T-helper 2 cell (primary cell): Measurements from ENCODE around the gene SGPP1.
"Not testable (repeated sequence)": the region's sequence is repeated elsewhere in the genome, so short reads cannot be mapped to it uniquely, and the experiment has no call there.

Experiments used
- DNase-seq, 5 experiments: peaks; one replicate each; pipeline versions ENCODE4 v3.0.0 to v3.0.0-alpha.2; 2012 to 2022

Gene SGPP1

DNA sequence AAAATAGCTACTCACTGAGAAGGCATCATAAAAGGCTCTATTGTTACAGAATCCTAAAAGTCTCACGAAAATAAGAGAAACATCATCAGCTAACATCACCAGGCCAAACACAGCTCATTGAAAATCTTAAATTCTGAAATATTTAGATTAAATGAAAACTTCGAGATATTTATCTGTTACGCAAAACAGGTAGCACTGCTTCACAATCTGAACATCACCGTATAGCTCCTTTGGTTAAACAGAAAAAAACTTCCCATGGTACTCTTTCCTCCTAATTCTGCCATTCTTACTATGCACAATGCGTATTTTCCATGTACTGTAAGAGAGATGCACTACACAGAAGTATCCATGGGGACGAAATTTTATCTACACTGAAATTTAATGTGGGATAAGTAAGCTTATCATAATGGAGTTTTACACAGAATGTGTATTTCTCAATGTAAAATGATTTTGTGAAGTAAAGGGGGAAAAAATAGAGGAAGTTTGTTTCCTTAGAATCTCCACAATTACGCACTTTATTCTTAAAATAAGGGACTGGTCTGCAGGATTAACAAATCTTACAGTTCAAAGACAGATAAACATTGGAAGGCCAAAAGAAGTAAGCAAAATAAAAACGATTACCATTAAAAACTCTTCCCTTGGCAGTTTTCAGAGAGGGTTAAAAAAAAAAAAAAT is 1.9 kb downstream of the SGPP1 start:
- no peak for DNase-seq

DNA sequence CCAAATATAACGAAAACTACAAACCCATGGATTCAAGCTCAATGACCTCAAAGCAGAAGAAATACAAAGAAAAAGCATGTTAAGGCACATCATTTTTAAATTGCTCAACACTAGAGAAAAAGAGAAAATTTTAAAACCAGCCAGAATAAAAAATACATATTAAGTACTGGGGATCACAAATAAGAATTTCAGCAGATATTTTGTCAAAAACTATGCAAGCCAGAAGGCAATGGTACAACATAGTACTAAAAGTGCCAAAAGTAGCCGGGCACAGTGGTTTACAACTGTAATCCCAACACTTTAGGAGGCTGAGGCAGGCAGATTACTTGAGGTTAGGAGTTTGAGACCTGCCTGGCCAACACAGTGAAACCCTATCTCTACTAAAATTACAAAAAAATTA is 10.2 kb downstream of the SGPP1 start:
- DNase-seq = peak in 1 of 5 experiments; percentile 52

DNA sequence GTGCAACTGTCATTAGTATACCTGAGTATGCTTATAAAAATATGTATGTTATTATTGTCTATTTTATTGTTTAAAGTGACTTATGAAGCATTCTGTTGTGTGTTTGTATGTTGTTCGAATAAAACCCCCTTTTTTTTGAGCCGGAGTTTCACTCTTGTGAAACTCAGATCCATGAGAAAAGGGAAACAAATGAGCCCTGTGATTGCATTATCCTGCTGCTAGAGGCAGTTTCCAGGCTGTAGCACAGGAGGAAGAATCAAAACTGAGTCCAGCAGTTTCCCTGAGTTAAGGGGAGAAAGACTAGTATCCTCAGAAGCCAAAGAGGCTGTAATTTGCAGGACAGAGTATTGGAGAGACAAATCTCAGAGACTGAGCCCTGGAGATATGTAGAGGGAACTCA is 12.5 kb downstream of the SGPP1 start:
- DNase-seq = no peak

DNA sequence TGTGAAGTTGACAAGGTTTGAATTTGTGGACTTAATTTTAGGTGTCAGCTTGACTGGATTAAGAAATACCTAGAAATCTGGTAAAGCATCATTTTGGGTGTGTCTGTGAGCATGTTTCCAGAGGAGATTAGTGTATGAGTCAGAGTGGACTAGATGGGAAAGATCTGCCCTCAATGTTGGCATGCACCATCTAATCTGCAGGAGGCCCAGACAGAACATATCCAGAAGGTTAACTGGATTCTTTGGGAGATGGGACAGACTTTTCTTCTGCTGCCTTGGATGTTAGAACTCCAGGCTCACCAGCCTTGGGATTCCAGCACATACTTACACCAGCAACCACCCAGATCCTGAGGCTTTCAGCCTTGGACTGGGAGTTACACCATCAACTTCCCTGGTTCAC is 14.1 kb downstream of the SGPP1 start:
- no peak for DNase-seq

DNA sequence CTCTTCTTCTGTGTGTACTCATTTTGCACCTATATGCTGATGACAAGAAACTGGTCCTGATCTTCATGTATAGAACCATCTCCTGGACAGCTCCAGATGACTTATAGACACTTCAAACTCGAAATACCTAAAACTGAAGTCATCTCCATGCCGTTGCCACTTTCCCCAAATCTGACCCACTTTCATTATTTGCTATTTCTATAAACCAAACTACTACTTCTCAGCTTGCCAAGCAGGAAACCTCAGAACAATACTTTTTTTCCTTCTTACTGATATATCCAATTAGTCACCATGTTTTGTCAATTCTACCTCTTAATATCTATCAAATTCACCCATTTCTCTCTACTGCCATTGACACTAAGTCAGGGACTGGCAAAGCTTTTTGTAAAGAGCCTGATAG is 14.8 kb downstream of the SGPP1 start:
- DNase-seq = no peak

DNA sequence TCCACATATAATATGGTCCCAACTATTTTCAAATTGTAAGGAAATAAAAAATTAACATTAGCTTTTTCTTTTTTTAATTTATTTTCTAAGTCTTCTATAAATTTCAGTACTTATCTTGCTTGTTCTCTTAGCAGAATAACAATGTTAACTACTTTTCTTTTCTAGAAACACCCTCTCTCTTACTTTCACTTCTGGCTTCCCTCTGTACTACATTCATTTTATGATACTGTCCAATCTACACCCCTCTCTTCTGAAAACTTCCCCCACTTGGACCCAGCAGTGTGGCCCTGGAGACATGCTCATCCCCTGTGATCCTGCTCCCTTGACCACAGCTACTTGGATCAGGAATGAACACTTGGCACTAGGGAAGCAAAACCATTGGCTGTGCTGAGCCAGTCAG is 15.7 kb downstream of the SGPP1 start:
- no peak for DNase-seq

DNA sequence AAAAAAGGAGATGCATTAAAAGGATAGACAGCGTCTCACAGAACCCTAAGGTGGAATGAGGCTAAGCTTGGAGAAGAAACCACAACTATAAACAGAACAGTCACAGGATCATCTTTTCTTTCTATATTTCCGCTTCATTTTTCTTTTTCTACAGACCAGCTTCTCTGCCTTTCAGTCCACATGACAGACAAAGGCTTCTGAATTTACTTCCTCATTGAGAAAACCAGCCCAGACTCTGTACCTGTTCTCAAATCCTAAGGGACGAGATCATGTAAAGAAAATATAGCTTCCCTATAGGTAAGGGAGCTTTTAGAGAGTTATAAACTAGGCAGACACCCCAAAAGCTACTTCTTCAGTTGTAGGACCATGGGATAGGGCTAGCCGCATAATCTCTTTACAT is 17.4 kb downstream of the SGPP1 start:
- no peak for DNase-seq

DNA sequence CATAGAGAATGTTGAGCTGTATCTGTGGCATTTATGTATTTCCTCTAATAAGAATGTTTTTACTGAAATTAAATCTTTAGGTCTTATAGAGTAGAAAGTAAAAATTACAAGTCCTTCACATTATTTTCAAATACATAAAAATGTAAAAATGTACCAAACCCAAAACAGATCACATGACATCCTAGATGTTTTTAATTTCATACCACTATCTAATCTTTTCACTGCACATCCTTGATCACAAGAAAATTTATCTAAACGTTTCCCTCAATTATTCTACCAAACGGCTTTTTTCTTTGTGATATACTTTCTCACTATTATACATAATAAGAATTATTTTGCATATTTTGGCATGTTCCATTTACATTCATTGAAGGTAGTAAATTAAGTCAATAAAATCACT is 18.3 kb downstream of the SGPP1 start:
- no peak for DNase-seq

DNA sequence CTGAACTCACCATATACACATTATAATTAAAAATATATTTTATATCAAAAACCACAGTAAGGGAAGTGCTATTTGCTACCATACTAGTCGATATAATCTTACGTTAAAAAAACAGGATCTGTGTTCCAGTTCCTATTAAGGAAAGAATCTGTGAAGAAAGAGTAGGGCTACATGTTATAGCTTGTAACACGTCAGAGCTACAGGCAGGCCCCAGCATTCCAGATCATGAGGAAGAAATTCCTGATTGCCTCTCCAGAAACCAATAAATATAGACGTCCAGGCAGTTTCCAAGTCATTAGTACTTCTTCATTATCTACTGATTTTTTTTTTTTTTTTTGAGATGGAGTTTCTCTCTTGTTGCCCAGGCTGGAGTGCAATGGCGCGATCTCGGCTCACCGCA is 20.6 kb downstream of the SGPP1 start:
- no peak for DNase-seq

DNA sequence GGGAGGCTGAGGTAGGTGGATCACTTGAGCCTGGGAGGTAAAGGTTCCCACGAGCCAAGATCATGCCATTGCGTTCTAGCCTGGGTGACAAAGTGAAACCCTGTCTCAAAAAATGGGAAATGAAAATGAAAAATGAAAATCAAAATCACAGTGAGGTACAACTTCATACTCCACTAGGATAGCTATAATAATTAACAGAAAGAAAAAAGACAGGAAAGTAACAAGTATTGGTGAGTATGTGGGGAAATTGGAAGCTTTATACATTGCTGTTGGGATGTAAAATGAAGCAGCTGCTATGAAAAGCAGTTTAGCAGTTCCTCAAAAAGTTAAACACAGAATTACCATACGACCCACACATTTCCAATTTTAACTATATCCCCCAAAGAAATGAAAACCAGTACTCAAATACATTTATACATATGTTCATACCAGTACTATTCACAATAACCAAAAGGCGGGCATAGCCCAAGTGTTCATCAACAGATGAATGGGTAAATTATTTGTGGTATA is 22.2 kb downstream of the SGPP1 start:
- DNase-seq = no peak

DNA sequence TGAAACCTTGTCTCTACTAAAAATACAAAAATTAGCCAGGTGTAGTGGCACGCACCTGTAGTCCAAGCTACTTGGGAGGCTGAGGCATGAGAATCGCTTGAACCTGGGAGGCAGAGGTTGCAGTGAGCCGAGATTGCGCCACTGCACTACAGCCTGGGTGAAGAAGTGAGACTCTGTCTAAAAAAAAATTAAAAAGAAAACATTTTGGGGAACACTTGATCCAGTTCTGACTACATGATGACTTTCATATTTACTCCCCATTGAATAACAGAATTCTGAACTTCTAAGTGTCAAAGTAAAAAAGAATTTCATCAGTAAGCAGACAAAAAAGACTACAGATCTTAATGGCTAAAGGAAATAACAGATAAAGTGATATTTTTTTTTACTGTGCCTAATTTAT is 25.3 kb downstream of the SGPP1 start:
- not testable (repeated sequence) for DNase-seq

DNA sequence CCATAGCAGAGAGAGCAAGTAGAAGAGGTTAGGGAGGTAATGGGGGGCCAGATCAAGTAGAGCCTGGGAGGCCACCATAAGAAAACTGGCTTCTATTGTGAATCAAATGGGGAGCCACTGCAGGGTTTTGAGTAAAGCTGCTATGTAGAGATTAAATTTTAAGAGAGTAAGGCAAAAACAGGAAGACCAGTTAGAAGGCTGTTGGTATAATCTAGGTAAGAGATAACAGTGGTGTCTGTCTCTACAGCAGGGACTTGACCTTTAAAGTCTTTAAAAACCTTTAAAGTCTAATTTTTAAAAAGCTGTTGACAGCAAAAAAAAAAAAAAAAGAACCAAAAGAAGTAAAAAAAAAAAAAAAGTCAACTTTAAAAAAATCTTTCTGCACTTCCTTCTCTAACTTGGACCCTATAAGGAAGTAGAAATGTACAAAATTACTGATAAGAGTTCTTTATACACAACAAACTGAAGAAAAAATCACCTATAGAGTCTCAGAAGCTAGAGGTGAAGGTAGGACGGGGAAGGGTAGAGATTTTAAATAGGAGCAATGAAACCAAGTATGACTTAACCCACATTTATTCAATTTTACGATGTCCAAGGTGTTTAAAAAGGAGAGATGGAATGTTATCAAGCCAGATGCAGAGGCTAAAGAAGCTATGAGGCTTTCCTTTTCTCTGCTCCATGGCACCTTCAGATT is 26.1 kb downstream of the SGPP1 start:
- no peak for DNase-seq

DNA sequence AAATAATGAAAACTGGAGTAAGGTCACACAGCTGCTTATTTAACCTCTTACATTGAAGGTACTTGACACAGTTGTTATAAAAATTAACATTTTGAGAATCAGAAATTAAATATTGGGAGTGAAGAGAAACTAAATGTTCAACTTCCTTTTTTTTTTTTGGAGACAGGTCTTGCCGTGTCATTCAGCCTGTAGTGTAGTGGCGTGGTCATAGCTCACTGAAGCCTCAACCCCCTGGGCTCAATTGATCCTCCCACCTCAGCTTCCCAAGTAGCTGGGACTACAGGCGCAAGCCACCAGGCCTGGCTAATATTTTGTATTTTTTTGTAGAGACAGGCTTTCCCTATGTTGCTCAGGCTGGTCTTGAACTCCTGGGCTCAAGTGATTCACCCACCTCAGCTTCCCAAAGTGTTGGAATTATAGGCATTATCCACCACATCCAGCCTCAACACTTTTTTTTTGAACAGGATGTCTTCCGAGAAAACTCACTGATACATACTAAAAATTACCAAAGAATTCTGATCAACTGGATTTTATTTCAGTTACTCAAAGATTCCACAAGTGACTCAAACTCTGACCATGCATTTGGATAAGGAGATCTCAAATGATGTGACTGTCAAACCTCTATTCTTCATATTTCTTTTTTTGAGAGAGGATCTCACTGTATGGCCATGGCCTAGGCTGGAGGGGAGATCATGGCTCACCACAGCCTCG is 35.4 kb downstream of the SGPP1 start:
- no peak for DNase-seq

DNA sequence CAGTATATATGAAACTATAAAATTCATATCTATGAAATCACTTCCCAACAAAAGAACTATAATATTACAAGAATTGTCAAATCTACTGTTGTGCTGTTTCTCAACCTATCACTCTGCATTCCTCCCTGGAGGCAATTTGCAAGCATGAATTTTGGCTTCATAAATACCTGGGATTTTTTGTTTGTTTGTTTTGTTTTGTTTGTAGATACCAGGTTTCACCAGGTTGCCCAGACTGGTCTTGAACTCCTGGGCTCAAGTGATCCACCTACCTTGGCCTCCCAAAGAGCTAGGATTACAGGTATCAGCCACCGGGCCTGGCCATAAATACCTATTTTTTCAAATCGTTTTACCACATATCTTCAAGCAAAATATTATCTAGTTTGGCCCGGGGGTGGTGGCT is 38.7 kb downstream of the SGPP1 start:
- DNase-seq = no peak

DNA sequence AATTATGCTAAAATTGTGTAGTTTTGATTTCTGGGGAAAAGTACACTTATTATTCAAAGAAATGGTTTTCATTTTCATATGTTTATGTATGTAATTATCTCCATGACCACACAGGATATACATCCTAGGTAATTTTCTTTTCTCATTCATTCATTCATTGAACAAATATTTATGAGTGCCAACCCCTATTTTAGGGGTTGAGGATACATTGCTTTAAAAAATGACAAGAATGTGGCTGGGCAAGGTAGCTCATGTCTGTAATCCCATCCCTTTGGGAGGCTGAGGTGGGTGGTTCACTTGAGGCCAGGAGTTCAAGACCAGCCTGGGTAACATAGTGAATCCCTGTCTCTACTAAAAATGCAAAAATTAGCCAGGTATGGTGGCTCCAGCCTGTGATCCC is 40.9 kb downstream of the SGPP1 start:
- DNase-seq = no peak

DNA sequence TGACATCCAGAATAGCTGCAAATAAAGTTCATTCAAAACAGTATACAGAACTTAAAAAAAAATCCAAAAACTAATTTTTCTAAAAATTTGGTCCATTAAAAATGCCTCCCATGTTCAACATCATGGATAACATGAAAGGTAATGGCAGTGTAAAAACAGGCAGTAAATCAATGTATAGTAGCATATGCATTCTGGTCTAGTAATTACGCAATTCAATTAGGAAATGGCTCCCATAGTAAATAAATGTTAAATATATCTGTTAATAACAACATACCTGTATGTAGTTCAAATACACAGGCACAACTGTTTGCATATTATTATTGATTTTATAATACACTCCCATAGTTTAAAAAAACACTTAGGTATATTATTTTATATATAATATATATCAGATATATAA is 42.5 kb downstream of the SGPP1 start:
- DNase-seq = no peak

DNA sequence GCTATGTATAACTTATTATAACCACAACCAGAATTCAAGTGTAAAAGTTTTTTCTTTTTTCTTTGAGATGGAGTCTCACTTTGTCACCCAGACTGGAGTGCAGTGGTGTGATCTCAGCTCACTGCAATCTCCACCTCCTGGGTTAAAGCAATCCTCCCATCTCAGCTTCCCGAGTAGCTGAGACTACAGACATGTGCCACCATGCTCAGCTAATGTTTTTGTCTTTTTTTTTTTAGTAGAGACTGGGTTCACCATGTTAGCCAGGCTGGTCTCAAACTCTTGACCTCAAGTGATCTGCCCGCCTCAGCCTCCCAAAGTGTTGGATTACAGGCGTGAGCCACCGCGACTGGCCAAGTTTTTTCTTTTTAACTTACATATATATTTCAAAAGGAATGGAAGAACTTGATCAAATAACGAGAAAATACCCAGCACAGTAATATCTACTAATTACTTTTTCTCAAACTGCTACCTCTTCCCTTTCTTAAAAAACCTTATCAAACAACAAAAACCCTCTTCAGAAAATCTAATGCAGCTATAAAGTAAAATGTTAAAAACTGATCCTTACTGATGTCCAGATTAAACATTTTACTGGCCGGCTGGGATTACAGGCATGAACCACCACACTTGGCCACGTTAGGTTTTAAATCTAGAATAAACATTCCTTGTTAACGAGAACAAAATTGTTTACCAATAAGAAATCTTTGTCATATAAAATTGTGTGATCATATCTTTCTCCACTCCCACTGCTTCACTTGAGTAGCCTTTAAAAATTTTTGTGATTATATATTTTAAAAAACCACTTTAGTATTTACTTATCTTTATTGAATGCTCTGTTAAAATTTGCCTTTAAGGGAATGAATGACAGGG is 44.9 kb downstream of the SGPP1 start:
- DNase-seq = no peak

DNA sequence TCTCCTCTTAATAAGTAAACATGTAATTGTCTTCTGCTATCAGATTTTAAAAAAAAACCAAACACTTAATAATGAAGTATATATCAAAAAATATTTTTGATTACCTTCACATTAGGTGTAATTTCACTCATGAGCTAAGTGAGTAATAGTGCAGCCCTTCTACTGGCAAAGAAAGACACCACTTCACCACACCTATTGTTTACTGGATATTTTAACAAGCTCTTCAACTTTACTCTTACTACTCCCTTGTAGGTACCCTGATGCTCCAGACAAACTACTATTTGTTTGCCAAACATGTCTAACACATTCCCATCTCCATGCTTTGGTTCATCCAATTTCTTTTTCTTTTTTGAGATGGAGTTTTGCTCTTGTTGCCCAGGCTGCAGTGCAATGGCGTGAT is 49.3 kb downstream of the SGPP1 start:
- no peak for DNase-seq

DNA sequence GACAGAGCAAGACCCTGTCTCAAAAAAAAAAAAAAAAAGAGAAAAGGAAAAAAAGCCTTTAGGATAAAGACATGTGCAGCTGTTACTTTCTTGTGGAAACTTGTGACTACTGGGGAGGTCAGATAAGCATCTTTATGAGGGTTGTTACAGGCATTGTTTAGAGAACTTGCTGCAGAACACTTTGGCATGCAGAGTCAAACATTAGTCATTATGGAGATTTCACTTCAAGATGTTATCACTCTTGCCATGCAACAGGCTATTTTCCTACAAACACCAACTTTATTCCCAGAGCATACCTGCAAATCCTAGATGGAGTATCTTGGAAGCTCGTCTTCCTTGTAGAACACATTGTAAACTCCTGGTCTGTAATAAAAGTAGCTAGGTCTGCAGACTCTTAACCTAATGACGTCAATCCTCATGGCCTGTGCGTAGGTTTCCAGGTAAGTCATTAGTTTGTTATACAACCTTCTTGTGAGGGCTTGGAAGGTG is 49.9 kb downstream of the SGPP1 start:
- peak in 1 of 5 experiments; percentile 52 for DNase-seq

DNA sequence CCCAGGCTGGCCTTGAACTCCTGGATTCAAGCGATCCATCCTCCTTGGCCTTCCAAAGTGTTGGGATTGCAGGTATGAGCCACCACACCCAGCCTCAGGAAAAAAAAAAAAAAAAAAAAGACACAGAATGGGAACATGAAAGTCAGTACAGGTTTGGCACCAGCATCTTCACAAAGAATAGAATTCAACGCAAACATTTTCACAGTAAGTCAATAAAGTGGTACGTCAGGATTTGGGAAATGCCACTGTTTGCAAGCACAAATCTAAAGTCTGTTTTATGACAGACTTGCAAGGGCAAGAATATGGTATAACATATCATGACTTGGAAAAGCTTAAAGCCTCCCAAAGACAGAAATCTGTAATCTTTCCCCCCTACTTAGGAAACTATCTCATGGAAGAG is 51.2 kb downstream of the SGPP1 start:
- DNase-seq = no peak

DNA sequence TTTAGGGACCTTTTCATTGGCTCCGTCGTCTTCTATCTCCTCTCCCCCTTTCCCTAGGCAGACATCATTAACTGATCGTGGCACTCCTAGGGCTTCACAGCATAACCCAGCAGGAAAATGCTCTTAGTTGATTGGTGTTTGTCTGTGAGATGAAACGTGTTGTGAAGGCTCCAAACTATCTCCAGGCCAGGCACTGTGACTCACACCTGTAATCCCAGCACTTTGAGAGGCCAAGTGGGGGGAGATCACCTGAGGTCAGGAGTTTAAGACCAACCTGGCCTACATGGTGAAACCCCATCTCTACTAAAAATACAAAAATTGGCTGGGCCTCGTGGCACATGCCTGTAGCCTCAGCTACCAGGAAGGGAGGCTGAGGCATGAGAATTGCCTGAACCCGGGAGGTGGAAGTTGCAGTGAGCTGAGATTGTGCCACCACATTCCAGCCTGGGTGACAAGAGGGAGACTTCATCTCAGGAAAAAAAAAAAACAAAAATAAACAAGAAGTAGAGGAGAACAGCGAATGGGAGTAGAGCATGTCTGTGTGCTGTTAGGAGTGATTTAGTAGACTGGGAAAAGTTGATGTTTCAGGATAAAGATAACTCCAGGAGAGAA is 53.9 kb downstream of the SGPP1 start:
- no peak for DNase-seq

DNA sequence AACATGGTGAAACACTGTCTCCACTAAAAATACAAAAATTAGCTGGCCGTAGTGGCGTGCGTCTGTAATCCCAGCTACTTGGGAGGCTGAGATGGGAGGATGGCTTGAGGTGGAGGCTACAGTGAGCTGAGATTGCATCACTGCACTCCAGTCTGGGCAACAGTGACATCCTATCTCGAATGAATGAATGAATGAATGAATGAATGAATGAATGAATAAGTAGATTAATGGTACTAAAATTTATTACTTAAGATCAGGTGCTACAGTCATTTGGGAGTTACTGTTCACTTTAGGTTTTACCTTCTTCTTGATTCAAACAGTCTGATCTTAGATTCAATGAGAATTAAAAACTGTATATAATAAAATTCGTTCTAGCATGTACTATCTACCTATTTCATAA is 54.6 kb downstream of the SGPP1 start:
- DNase-seq = no peak
